H1 (cell line): Measurements from ENCODE around the gene PCNX3. TPM values are rescaled to one million over a fixed set of nuclear protein-coding genes. Genes with fewer than 3 reads are reported as not detected.
A peak's percentile ranks its signal among the peaks of the same experiment; 100 is the strongest.

Experiments
- CTCF ChIA-PET: fragments of 300-600 bp; sonication (Branson Sonifier 250); formaldehyde crosslinking; loops from one replicate; lab custom pipeline; 2021; ENCODE audit not compliant: partially characterized antibody; lab: Charles Lee
- POLR2A ChIA-PET: fragments of 300-600 bp; sonication (Branson Sonifier 250); formaldehyde crosslinking; loops from one replicate; lab custom pipeline; 2021; ENCODE audit warnings: inconsistent platforms; ENCODE audit not compliant: partially characterized antibody; lab: Charles Lee
- DNase-seq, 2 experiments: peaks; one replicate each; pipeline versions ENCODE4 v3.0.0 to v3.0.0-alpha.2; 2010 to 2022; ENCODE audit warnings: low spot score in 2 of 2, low read depth in 1 of 2, mixed read lengths in 1 of 2
- FAIRE-seq: peaks from 2 replicates; lab custom pipeline; 2011; peaks lifted over from hg19 to GRCh38; lab: Jason Lieb, UNC
- H2AFZ ChIP-seq: 2 replicates; pipeline ENCODE4 v1.8.1; 2012; ENCODE audit warnings: low read length, inconsistent platforms
- H2AK5ac ChIP-seq: 2 replicates; pipeline ENCODE4 v1.6.1; 2013; ENCODE audit warnings: low read depth, low read length
- H2BK120ac ChIP-seq: replicated peaks from 2 replicates; pipeline ENCODE3; 2013; ENCODE audit warnings: low read depth, low read length, inconsistent platforms
- H2BK12ac ChIP-seq: 2 replicates; pipeline ENCODE4 v1.6.1; 2013; ENCODE audit warnings: low read depth, low read length
- H2BK15ac ChIP-seq: 2 replicates; pipeline ENCODE4 v1.6.1; 2013; ENCODE audit warnings: low read length
- H2BK20ac ChIP-seq: 2 replicates; pipeline ENCODE4 v1.6.1; 2013; ENCODE audit warnings: low read length
- H2BK5ac ChIP-seq: 2 replicates; pipeline ENCODE4 v1.6.1; 2013; ENCODE audit warnings: low read depth, low read length
- H3K14ac ChIP-seq: 2 replicates; pipeline ENCODE4 v1.6.1; 2013; ENCODE audit warnings: inconsistent platforms; ENCODE audit not compliant: insufficient read length
- H3K18ac ChIP-seq: 2 replicates; pipeline ENCODE4 v1.6.1; 2013; ENCODE audit warnings: low read length; ENCODE audit errors: extremely low read depth
- H3K23ac ChIP-seq: 2 replicates; pipeline ENCODE4 v1.6.1; 2013; ENCODE audit warnings: inconsistent platforms; ENCODE audit not compliant: insufficient read length
- H3K23me2 ChIP-seq: 2 replicates; pipeline ENCODE4 v1.6.1; 2013; ENCODE audit warnings: low read depth, low read length
- H3K27ac ChIP-seq: 2 replicates; pipeline ENCODE4 v1.6.1; 2011; ENCODE audit warnings: low read depth, low read length, inconsistent platforms
- H3K27me3 ChIP-seq, 4 experiments: replicated peaks in 1 of 4; 1 replicate in 1 of 4; 2 replicates in 3 of 4; pipeline versions ENCODE4 v1.6.1 to v1.8.1; 2011 to 2013; ENCODE audit warnings: low read length in 3 of 4, mild to moderate bottlenecking in 3 of 4, inconsistent platforms in 2 of 4, mixed read lengths in 2 of 4, moderate library complexity in 1 of 4; ENCODE audit not compliant: control insufficient read depth in 3 of 4, insufficient read depth in 3 of 4; ENCODE audit errors: extremely low read depth in 1 of 4
- H3K36me3 ChIP-seq, 4 experiments: 2 replicates each; pipeline versions ENCODE4 v1.6.1 to v1.8.1; 2011 to 2013; ENCODE audit warnings: mild to moderate bottlenecking in 4 of 4, low read length in 3 of 4, moderate library complexity in 2 of 4, control low read depth in 1 of 4, inconsistent platforms in 1 of 4; ENCODE audit not compliant: insufficient read depth in 4 of 4, control insufficient read depth in 2 of 4
- H3K4ac ChIP-seq: replicated peaks from 2 replicates; pipeline ENCODE3; 2013; ENCODE audit warnings: low read length, low read depth, mixed read lengths, inconsistent platforms; ENCODE audit not compliant: insufficient read length
- H3K4me1 ChIP-seq, 4 experiments: replicated peaks in 1 of 4; 1 replicate in 1 of 4; 2 replicates in 3 of 4; pipeline versions ENCODE4 v1.6.1 to v1.8.1; 2011 to 2013; ENCODE audit warnings: low read length in 3 of 4, inconsistent platforms in 2 of 4, mixed read lengths in 1 of 4; ENCODE audit not compliant: insufficient read depth in 4 of 4, control insufficient read depth in 3 of 4
- H3K4me2 ChIP-seq, 2 experiments: 2 replicates each; pipeline versions ENCODE4 v1.6.1 to v1.8.1; 2011 to 2013; ENCODE audit warnings: low read depth in 2 of 2, low read length in 2 of 2, control low read depth in 1 of 2, inconsistent platforms in 1 of 2, mild to moderate bottlenecking in 1 of 2; ENCODE audit not compliant: insufficient read depth in 1 of 2
- H3K4me3 ChIP-seq, 4 experiments: fragments of 200-600, 300-600 bp in 1 of 4; sonication (generic), shearing (Covaris generic), sonication (Bioruptor Twin) in 1 of 4; 2 replicates each; pipeline versions ENCODE4 v1.5.1 to v1.8.1; 2011 to 2016; ENCODE audit warnings: low read length in 4 of 4, low read depth in 3 of 4, control low read depth in 2 of 4, inconsistent platforms in 2 of 4, mild to moderate bottlenecking in 2 of 4, mixed read lengths in 1 of 4, moderate library complexity in 1 of 4; ENCODE audit not compliant: insufficient read depth in 2 of 4; ENCODE audit errors: extremely low read depth in 1 of 4
- H3K56ac ChIP-seq: replicated peaks from 2 replicates; pipeline ENCODE3; 2013; ENCODE audit warnings: low read depth, mild to moderate bottlenecking, mixed read lengths, low read length, inconsistent platforms; ENCODE audit not compliant: insufficient read length
- H3K79me1 ChIP-seq: 2 replicates; pipeline ENCODE4 v1.6.1; 2013; ENCODE audit warnings: low read depth, low read length, control low read depth
- H3K79me2 ChIP-seq, 2 experiments: 2 replicates each; pipeline versions ENCODE4 v1.6.1 to v1.8.1; 2012 to 2013; ENCODE audit warnings: low read length in 2 of 2, mild to moderate bottlenecking in 2 of 2, inconsistent platforms in 1 of 2; ENCODE audit not compliant: insufficient read depth in 2 of 2, control insufficient read depth in 1 of 2
- H3K9ac ChIP-seq, 4 experiments: replicated peaks in 1 of 4; 1 replicate in 1 of 4; 2 replicates in 3 of 4; pipeline versions ENCODE4 v1.6.1 to v1.8.1; 2011 to 2013; ENCODE audit warnings: low read depth in 3 of 4, low read length in 3 of 4, control low read depth in 2 of 4, mild to moderate bottlenecking in 2 of 4, moderate library complexity in 2 of 4, inconsistent platforms in 1 of 4; ENCODE audit errors: extremely low read depth in 1 of 4
- H3K9me3 ChIP-seq, 2 experiments: 2 replicates each; pipeline versions ENCODE4 v1.6.1 to v1.8.1; 2012 to 2013; ENCODE audit warnings: mild to moderate bottlenecking in 2 of 2, moderate library complexity in 2 of 2, control low read depth in 1 of 2, inconsistent platforms in 1 of 2, low read depth in 1 of 2, low read length in 1 of 2, mixed read lengths in 1 of 2; ENCODE audit not compliant: insufficient read depth in 2 of 2
- H4K20me1 ChIP-seq, 2 experiments: replicated peaks in 1 of 2; 2 replicates each; pipeline versions ENCODE3 to v1.8.1; 2011 to 2013; ENCODE audit warnings: inconsistent platforms in 2 of 2, low read length in 2 of 2, mild to moderate bottlenecking in 1 of 2; ENCODE audit not compliant: insufficient read depth in 2 of 2, control insufficient read depth in 1 of 2
- H4K5ac ChIP-seq: 2 replicates; pipeline ENCODE4 v1.6.1; 2013; ENCODE audit warnings: low read length, low read depth, mixed read lengths, inconsistent platforms; ENCODE audit not compliant: insufficient read length
- H4K8ac ChIP-seq: 2 replicates; pipeline ENCODE4 v1.8.0; 2013; ENCODE audit warnings: mild to moderate bottlenecking, moderate library complexity, low read length, inconsistent platforms; ENCODE audit not compliant: insufficient read depth; ENCODE audit errors: extremely low read depth
- H4K91ac ChIP-seq: replicated peaks from 2 replicates; pipeline ENCODE3; 2013; ENCODE audit warnings: low read length, mixed read lengths, inconsistent platforms; ENCODE audit not compliant: insufficient read length
- PHF8 ChIP-seq: fragments of 200-600 bp; sonication (generic); conservative IDR thresholded peaks from 2 replicates; pipeline ENCODE4 v1.7.1; 2012; ENCODE audit warnings: low read depth, mild to moderate bottlenecking, inconsistent platforms, low read length, moderate library complexity
- TBP ChIP-seq: IDR thresholded peaks from 2 replicates; pipeline ENCODE4 v1.6.1; 2011; ENCODE audit warnings: low read depth, low read length, improper control_type of control experiment
- WGBS, 2 experiments: shearing (Covaris generic) in 1 of 2; methylation state at CpG; one replicate each; pipeline versions ENCODE4 v1.1.6 to v1.1.7; 2013 to 2015; ENCODE audit warnings: low lambda C conversion rate in 2 of 2, mixed read lengths in 2 of 2, inconsistent platforms in 1 of 2, low coverage in 1 of 2, missing lambda C conversion rate in 1 of 2; ENCODE audit not compliant: insufficient replicate concordance in 2 of 2, insufficient coverage in 1 of 2, insufficient read length in 1 of 2; ENCODE audit errors: extremely low coverage in 1 of 2, missing lambda C conversion rate in 1 of 2; 5-methylcytosine and 5-hydroxymethylcytosine counted together
- polyA plus RNA-seq, 7 experiments: library from polyadenylated mRNA; depleted of rRNA in 3 of 7; stranded (reverse) in 5 of 7; unstranded in 2 of 7; fragments of >200 nt in 5 of 7; fragments of 200-250 nt in 2 of 7; gene quantifications; 1 replicate in 5 of 7; 2 replicates in 1 of 7; 4 replicates in 1 of 7; pipeline versions ENCODE4 v1.2.1 to v1.2.3, GENCODE V29; 2011 to 2013; ENCODE audit warnings: missing spikeins in 2 of 7, mixed read lengths in 2 of 7
- total RNA-seq: library from RNA; stranded (reverse); fragmentation: NEBNext Ultra II Directional; extraction: Animal tissue kit (Norgen Biotek cat#: 25700); gene quantifications from 2 replicates; pipeline ENCODE4 v1.2.1, GENCODE V29; 2021

Gene PCNX3
- total and polyA plus RNA-seq, 2 of the 8 experiments (the other 6 are each of a cell fraction or from before 2014, with no cell fraction given) = 27.2 to 38.8 TPM

GRCh38 chr11:65569164-65569972 is 46.2 kb upstream of the PCNX3 start:
- peak overlapping the region; percentile 21; the same call in 1 of the 2 replicates for H2BK5ac ChIP-seq
- H3K9ac ChIP-seq = peak overlapping the region in 3 of 4 experiments; percentile 8 to 73 (median 38); a peak in 5 of 7 replicates
- no peak for FAIRE-seq
- 0 out of 2 replicates have a peak overlapping the region, but pooled peaks have one; percentile 61 for H2BK15ac ChIP-seq
- no peak for DNase-seq
- H3K9me3 ChIP-seq = no peaks in the 10 kb centered on the region
- peak overlapping the region; percentile 8 for H3K4ac ChIP-seq
- H3K36me3 ChIP-seq = no peaks in the 10 kb centered on the region
- peaks cover 0 to 11% of the 10 kb centered on the region in 2 experiments; a peak in 1 of 4 replicates for H3K79me2 ChIP-seq
- H2BK120ac ChIP-seq = no peak overlapping the region
- H3K4me2 ChIP-seq = peak overlapping the region; percentile 72 to 90
- WGBS, 2 experiments = 22% methylated on average over 28 of the region's 28 CpGs; no CpG with 5 or more reads in 1 of the 2 experiments
- no peak overlapping the region for H3K23ac ChIP-seq
- peaks cover 15 to 16% of the 10 kb centered on the region in 2 experiments for H4K20me1 ChIP-seq
- no peak overlapping the region for H2AFZ ChIP-seq
- no peak overlapping the region for H4K91ac ChIP-seq
- TF ChIP-seq PHF8 (0 out of 2 replicates have a peak, but pooled peaks have one; percentile 38), TBP (no peak)
- no peak overlapping the region for H3K14ac ChIP-seq
- H3K56ac ChIP-seq = peak overlapping the region; percentile 34
- H3K23me2 ChIP-seq = peaks cover 6% of the 10 kb centered on the region; the same call in 1 of the 2 replicates
- no peak overlapping the region for H2AK5ac ChIP-seq
- 0 out of 2 replicates have a peak overlapping the region, but pooled peaks have one; percentile 48 for H3K18ac ChIP-seq
- no peak overlapping the region for H2BK12ac ChIP-seq
- H3K4me3 ChIP-seq = peak overlapping the region; percentile 67 to 97 (median 92)
- ChIA-PET CTCF (interaction anchor here (0.8 to 16.3 kb wide), 9 partner anchors 9 to 294 kb away, joined by 3 to 284 read pairs (median 31); partner anchors contain the start of gene LTBP3), POLR2A (interaction anchor here (0.9 to 2.0 kb wide), 4 partner anchors 10 to 72 kb away, joined by 3 to 14 read pairs (median 4); partner anchors contain the start of gene LTBP3)
- peaks cover 0 to 3% (median 0%) of the 10 kb centered on the region in 4 experiments; a peak in 3 of 7 replicates for H3K27me3 ChIP-seq
- H4K8ac ChIP-seq = no peak overlapping the region
- H2BK20ac ChIP-seq = no peak overlapping the region
- H3K79me1 ChIP-seq = peaks cover 2% of the 10 kb centered on the region; the same call in 1 of the 2 replicates
- H4K5ac ChIP-seq = peak overlapping the region; percentile 47
- peaks cover 5 to 23% (median 14%) of the 10 kb centered on the region in 4 experiments for H3K4me1 ChIP-seq
- peak overlapping the region; percentile 13; the same call in 1 of the 2 replicates for H3K27ac ChIP-seq
